Fibroblast of upper back skin (primary cell): ENCODE measurements around the gene GPR4.
A peak's percentile ranks its signal among the peaks of the same experiment; 100 is the strongest.
"Not testable (repeated sequence)": the region's sequence is repeated elsewhere in the genome, so short reads cannot be mapped to it uniquely, and the experiment has no call there.

ENCODE experiments used
- DNase-seq: peaks from one replicate; pipeline ENCODE4 v3.0.0-alpha.2; 2013

The GPR4 gene

DNA sequence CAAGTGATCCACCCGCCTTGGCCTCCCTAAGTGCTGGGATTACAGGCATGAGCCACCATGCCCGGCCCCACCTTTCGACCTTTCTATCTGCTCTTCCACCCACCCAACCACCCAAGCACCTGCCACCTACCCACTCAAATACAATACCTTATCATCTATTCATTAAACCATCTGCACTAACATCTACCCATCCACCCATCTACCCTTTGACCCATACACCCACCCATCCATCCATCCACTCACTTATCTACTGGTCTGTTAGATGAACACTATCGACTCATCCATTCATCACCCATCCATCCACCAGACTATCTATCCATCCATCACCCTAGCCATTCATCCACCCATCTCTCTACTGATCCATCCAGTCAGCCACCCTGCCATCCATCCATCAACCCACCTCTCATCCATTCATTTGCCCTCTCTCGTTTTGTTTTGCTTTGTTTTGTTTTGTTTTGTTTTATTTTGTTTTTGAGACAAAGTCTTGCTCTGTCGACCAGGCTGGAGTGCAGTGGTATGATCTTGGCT, 20.0 kb upstream of the GPR4 start:
- no peak for DNase-seq

DNA sequence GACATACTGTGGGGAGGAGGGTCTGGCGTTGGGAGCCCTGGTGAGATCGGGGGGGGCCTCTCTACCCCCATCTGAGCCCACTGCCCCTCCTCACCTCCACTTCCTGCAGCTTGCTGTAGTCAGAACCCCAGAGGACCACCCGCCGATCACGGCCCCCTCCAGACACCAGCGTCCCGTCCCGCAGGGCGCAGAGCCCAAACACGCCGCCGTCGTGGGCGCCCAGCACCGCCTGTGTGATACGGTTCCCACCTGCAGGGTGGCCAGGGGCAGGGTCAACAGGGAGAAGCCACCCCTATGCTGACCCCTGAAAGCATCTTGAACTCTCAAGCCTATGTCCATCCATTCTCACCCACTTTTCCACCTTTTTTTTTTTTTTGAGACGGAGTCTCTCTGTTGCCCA, 19.4 kb upstream of the GPR4 start:
- no peak for DNase-seq

DNA sequence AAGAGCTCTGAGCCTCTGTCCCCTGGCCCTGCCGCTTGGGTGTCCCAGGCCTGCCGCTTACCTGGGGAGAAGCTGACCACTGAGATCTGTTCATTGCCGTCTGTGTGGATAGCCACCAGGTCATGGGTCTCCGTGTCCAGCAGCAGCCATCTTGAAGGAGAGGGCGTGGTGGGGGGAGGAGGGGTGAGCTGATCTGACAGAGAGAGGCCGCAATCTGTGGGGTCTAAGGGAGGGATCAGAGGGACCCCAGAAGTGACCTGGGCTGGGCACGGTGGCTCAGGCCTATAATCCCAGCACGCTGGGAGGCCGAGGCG, 14.6 kb upstream of the GPR4 start:
- DNase-seq = no peak

DNA sequence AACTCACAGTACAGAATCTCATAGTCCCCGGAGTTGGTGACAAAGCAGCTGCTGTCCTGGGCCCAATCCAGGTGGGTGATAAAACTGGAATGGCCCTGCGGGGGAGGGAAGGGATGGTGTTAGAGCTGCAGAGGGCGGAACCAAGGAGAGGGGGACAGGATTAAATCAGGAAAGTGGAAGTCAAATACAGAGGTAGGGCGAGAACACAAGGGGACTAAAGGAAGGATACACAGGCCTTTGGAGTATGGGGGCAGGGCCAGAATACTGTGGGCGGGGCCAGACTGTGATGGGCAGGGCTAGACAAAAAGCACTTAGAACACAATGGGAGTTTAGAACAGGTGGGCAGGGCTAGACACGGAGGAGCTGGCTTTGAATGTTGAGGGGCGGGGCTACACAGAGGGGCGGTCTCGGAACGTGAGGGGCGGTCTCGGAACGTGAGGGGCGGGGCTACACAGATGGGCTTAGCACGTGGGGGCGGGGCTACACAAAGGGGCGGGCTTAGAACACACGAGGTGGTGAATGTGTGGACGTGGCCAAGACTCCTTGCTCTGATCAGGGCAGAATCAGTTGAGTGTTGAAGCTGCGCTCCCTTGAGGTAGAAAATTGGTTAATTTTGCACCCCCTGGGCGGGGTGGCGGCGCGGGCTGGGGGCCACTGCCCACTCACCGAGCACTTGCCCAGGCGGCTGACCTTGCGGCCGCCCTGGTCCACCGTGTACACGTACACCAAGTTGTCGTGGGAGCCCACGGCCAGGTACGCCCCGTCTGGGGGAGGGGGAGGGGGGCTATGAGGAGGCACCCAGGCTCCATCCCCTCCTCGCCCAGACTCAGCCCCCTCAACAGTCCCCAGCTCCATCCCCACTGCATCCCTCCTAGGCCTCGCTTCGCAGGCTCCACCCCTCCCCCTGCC, 14.0 kb upstream of the GPR4 start:
- peak; percentile 90 for DNase-seq

DNA sequence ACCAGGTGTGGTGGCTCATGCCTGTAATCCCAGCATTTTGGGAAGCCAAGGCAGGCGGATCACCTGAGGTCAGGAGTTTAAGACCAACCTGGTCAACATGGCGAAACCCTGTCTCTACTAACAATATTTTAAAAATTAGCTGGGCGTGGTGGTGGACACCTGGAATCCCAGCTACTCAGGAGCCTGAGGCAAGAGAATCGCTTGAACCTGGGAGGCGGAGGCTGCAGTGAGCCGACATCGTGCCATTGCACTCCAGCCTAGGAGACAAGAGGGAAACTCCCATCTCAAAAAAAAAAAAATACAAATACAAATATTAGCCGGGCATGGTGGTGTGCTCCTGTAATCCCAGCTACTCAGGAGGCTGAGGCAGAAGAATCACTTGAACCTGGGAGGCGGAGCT, 13.0 kb upstream of the GPR4 start:
- DNase-seq = not testable (repeated sequence)

DNA sequence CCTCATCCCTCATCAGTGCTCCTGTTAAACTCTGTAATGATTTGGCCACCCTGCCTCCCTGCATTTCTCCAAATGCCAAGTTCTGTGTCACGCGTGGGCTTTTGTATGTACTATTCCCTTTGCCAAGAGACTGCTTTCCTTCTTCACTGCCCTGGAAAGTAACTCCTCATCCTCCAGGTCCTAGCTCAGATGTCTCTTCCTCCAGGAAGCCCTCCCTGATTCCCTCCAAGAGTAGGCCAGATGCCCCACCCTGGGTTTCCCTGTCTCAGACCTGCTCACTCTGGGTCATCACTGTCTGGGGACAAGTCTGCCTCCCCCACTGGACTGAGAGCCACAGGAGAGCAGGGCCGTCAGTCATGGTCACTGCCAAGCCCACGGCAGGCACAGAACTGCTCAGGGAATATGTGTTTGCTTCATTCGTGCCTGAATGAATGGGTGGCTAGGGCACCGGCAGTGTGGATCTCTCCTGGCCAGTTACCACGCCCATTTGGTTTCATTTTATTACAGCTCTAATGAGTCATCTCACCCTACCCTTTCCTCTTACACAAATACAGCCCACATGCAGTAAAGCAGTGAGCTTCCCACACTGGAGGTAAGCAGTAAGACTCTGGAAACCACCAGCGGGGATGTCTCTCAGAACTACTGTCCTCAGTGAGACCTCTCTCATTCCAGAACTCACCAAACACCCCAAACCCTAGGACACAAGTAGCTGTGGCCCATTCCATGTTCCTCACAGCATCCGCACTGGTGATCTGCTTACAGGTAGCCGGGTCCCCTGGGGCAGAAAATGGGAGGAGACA, 12.1 kb upstream of the GPR4 start:
- DNase-seq = peak; percentile 82

DNA sequence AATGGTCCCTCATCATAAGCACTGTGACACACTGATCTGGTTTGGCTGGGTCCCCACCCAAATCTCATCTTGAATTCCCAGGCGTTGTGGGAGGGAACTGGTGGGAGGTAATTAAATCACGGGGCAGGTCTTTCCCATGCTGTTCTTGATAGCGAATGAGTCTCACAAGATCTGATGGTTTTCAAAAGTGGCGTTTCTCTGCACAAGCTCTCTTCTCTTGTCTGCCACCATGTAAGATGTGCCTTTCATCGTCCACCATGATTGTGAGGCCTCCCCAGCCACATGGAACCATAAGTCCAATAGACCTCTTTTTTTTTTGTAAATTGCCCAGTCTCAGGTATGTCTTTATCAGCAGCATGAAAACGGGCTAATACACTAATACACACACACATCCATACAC, 6.9 kb upstream of the GPR4 start:
- DNase-seq = no peak

DNA sequence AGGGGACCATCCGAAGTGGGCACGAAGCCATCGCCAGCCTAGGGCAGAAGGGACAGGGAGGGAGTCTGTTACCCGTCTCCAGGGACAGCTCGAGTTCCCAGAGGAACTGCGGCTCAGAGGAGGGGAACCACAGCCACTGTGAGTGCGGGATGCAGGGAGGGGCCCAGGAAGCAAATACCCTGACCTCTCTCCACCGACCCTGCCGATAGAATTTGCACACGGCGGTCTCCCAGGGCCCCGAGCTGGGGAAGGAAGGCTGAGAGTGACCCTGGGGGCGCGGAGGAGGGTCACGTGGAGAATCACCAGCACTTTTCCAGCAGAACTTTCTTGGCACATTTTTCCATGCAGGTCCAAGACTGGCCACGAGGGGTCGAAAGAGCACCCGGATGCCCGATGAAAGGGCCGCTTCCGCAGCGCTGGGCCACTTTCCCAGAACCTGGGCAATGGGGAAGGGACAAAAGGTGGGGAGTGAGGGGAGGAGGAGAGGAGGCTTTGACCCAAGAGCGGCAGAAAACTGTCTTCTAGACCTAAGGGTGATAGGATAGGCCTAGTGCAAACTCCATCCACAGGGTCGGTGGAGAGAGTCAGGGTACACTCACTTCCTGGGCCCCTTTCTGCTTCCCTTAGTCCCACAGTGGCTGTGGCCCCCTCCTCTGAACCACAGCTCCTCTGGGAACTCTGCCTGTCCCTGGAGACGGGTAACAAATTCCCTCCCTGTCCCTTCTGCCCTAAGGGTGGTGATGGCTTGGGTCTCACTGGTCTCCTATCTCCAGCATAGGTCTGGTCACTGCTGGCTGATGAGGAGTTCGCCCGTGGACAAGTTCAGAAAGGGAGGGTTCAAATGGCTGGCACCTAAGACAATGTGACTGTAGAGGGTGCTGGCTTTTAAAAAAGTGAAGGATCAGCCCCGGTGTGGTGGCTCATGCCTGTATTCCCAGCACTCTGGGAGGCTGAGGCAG, 5.3 kb upstream of the GPR4 start:
- peak; percentile 64 for DNase-seq

DNA sequence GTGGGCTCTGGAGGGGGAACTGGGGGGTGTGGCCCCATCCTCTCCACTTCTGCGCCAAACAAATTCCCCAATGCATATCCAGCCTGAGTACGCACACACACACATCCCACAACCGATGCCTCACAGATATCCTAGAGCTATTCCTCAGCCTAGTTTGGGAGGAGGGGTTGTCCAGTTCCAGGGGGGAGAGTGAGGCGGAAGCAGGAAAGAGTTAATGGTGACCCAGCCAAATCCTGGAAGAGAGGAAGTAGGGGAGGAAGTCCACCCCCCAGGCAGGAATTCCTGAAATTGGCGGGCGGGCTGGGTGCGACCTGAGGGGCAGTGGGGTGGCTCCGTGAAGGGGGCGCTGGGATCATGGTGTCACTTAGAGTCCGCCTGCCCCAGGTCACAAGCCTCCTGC, 897 bp downstream of the GPR4 start:
- no peak for DNase-seq

DNA sequence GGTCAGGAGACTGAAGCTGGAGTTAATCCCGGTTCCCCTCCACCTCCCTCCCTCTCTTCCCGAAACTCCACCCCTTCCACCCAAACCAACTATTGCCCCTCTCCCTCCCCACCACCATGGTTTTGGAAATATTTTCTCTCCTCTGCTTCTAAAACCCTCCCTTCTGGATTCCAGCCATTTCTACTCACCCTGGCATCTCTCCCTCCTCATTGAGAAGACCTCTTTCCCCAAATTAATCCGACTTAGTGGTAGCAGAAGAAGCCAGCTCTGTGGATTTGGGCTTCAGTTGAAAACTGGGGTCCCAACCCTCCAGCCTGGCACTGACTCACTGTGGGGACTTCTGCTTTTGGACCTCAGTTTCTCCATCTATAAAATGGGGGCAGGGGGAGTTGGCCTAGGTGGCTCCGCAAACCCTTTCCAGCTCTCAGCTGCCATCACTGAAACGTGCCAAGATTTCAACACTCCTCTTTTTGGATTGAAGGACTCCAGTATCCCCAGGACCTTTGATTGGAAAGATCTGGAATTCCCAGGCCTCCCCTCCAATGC, 1.6 kb downstream of the GPR4 start:
- DNase-seq = no peak

DNA sequence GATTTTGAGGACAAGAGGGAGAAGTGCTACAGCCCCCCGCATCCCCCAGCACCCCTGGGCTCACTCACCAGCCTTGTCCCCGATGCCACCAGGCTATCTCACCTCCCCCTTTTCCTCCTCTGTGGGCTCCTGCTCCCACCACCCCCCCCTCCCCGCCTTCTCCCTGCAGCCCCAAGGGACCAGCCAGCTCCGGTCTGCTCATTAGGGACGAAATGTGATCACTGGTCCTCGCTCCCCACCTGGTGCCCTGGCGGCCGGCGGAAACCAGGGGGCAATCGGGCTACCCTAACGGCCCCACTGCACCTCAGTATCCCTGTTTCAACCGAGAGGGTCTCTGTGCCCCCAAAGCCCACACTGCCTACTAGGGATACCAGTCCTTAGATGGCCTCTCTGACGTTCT, 2.7 kb downstream of the GPR4 start:
- DNase-seq = no peak

DNA sequence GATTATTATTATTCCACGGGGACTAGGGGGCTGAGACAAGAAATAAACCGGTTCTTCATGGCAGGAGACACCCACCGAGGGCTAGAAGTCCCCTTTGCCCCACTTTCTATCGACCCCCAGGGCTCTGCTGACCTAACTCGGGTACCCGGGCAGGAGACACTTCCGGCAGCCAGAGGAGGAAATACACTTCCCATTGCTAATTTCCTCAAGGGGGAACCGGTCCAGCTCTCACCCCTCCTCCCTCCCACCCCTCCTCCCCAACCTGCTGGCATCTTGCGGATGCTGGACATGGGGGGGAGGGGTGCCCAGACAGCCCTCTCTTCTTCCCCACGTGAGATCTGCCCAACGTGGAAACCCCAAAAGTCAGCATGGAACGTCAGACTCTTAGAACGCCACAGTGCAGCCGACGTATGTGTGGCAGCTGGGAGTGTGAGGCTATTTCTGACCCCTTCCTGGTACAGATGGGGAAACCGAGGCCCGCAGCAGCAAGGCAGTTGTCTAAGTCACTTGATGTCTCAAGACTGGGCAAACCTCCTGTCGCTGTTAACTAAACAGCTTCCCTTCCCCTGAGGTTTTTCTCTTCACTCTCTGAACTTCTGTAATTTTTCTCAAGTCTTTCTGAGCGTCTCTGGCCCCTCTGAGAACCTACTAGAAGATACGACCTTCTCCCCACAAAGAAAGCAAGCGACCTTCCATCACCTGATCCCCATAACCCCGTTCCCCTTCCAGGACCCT, 3.6 kb downstream of the GPR4 start:
- DNase-seq = no peak

DNA sequence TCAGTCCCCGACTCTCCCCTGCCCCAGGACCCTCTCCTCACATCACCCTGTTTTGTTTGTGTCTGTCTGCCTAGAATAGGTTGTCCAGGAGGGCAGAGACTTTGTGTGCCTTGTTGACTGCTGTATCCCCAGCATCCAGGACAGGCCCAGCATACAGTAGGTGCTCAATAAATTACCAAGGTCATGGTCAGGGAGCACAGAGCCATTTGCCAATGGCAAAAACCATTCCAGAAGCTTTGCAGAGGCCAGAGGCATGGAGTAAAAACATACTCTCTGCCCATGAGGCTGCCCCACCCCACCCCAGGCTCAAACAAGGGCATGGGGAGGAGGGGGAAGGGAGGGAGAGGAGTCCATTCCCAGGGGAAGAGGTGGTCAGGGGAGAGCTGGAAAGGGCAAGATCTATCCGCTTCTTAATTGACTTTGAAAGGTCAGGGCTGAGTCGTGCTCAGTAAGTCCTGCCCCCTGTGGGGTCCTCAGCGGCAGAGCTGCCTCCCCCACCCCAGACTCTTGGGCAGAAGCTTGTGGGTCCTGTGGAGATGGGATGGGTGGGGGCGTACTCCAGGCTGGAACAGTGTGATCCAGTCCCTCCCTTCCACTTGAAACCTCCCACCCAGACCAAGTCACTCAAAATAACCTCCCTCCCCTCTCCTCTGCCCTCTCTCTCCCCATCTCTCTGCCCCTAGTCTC, 4.4 kb downstream of the GPR4 start:
- no peak for DNase-seq

DNA sequence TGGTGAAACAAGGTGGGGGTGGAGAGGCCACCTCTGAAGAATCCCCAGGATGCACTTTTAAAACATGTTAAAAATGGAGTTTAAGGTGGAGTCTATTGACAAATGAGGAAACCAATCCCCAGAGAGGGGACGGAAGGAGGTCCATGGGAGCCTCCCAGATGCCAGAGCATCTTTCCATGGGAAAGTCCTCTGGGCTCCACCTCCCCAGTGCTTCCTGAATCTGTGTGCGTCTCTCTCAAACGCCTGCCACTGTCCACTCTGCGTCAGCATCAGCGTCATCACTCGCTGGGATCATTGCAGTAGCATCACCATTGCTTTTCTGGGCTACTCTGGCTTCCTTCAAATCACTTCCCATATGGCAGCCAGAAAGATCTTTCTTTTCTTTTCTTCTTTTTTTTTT, 6.2 kb downstream of the GPR4 start:
- no peak for DNase-seq

DNA sequence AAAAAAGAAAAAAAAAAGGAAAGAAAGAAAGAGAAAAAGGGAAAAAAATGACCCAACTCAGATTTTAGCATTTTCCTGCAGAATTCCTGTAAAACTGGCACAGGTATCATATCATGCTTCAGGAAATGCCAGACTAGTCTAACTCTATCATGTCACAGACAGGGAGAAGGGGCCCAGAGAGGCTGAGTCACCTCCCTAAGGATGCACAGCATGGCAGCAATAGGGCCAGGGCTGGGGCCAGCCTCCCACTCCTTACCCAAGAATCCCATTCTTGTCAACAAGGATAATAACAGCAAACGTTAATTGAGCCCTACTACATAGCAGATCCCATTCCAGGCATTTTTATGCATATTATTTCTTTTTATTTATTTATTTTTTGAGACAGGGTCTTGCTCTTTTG, 8.5 kb downstream of the GPR4 start:
- DNase-seq = no peak

DNA sequence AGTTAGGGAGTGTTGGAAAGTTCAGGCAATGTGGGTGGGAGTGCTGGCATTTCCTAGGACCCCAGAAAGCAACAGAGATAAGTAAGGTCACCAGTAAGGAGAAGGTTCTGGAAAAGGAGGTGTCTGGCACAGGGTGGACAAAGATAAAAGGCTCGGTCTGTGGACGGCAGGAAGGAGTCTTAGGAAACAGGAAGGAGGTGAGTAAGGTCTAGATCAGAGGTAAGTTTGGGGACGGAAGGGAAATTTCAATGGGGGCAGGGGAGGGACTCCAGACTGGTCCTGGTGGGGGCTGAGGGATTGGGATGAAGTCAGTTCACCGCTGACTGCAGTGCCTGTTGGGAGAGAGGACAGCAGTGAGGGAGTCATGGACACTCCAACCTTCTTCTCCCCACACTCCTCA, 9.6 kb downstream of the GPR4 start:
- DNase-seq = no peak

DNA sequence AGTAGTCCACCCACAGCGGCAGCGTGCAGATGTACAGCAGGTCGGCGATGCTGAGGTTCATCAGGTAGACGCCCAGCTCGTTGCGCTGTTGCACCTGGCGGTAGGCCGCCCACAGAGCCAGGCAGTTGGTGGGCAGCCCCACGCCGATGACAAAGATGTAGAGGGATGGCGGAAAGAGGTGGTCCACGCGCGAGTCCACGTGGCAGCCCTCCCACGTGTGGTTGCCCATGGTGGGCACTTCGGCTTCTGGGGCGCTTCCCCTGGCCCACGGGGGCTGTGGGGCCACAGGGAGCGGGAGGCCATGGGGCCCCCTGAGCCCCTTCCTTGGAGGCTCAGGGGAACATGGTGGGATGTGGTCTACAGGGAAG, 10.4 kb downstream of the GPR4 start:
- DNase-seq = no peak

DNA sequence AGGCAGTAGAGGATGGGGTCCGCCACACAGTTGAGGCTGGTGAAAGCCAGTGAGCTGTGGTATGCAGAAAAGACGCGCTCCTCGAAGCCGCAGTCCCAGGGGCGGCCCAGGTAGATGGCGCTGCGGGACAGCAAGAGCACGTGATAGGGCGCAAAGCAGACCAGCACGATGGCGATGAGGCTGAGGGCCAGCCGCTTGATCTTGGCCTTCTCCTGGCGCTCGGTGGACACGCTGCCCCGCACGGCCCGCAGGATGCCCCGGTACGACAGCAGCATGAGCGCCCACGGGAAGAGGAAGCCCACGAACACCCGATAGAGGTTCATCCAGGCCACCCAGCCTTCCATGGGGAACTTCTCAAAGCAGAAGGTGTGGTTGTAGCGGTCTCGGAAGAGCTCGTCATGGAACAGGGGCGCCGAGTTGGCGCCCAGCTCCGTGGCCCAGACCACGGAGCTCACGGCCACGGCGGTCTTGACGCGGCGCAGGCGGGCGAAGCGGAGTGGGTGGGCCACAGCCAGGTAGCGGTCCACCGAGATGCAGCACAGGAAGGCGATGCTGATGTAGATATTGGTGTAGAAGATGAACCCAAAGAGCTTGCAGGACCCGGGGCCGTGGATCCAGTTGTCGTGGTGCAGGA, 10.9 kb downstream of the GPR4 start:
- DNase-seq = peak; percentile 41

DNA sequence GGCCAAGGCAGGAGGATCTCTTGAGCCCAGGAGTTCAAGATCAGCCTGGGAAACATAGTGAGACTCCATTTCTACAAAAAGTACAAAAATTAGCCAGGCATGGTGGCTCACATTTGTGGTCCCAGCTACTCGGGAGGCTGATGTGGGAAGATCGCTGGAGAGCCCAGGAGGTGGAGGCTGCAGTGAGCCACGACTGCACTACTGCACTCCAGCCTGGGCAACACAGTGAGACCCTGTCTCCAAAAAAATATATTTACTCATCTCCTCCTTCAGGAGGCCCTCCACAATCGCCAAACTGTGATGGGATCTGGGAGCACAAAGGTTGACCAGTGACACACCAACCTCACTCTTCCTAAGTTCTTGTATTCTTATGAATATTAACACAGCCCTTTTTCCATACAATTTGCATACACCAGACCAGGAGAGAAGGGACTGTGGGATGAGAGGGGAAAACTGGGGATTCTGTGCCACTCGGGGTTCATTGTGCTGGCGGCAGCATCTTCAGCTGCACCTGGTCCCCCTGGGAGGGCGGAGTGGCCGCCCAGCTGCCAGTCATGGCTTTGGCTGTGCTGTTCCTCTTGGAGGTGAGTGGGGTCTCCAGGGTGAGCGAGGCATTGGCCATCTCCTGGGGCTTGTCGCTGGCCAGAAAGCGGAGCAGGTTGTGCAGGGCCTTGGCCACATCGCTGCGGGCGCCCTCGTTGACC, 11.6 kb downstream of the GPR4 start:
- no peak for DNase-seq

DNA sequence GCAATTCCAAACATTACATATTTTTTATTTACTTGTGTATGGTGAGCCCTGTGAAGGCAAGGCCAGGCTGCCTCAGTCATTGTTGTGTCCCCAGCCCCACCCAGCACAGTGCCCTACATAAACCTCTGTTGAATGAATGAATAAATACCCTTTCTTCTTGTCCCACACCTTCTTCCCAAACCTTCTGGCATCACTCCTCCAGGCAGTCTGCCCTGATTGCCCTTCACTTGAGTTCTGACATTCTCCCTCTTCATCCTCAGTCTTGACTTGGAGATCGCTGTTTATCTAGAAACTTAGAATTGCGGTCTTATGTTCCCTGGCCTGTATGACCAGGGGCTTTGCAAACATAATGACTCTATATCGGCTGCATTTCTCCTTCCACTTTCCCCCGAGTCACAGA, 12.2 kb downstream of the GPR4 start:
- DNase-seq = no peak
